ENCODE data around the gene AP5S1.

GRCh38 chr20:3800256-3800877 is 20.0 kb upstream of the AP5S1 start:
- TF ChIP-seq, protein P1, sequence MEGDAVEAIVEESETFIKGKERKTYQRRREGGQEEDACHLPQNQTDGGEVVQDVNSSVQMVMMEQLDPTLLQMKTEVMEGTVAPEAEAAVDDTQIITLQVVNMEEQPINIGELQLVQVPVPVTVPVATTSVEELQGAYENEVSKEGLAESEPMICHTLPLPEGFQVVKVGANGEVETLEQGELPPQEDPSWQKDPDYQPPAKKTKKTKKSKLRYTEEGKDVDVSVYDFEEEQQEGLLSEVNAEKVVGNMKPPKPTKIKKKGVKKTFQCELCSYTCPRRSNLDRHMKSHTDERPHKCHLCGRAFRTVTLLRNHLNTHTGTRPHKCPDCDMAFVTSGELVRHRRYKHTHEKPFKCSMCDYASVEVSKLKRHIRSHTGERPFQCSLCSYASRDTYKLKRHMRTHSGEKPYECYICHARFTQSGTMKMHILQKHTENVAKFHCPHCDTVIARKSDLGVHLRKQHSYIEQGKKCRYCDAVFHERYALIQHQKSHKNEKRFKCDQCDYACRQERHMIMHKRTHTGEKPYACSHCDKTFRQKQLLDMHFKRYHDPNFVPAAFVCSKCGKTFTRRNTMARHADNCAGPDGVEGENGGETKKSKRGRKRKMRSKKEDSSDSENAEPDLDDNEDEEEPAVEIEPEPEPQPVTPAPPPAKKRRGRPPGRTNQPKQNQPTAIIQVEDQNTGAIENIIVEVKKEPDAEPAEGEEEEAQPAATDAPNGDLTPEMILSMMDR (conservative IDR thresholded peaks at IDR 0.05; ENCODE audit: low read length) = no peak
- no peak for TF ChIP-seq EZH2phosphoT487 (IDR thresholded peaks at IDR 0.05; ENCODE audit: borderline replicate concordance)
